ENCODE results near the gene OSBPL6. TPM values are rescaled to one million over a fixed set of nuclear protein-coding genes. Genes with fewer than 3 reads are reported as not detected.

Gene OSBPL6
- total RNA-seq, 1 experiment from 2014 or later = 4.6 TPM

DNA sequence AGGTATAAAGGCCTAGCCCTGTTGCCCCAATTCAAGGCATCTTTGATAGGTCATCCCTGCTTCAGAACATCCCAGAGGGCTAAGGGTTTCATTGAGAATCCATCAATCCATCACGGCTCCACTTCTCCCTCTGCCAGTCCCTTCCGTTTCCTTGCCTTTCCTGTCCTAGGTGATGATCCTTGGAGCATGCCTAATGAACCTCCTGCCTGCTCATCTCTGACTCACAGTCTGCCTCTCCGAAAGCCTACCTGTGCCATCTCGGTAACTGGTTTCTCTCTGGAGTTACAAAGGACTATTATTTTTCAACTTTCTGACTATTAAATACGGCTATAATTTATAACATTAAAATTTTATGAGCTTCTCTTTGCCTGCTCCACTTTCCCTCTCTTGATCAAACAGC lies 36.7 kb upstream of the OSBPL6 start:
- TF ChIP-seq, protein P1, sequence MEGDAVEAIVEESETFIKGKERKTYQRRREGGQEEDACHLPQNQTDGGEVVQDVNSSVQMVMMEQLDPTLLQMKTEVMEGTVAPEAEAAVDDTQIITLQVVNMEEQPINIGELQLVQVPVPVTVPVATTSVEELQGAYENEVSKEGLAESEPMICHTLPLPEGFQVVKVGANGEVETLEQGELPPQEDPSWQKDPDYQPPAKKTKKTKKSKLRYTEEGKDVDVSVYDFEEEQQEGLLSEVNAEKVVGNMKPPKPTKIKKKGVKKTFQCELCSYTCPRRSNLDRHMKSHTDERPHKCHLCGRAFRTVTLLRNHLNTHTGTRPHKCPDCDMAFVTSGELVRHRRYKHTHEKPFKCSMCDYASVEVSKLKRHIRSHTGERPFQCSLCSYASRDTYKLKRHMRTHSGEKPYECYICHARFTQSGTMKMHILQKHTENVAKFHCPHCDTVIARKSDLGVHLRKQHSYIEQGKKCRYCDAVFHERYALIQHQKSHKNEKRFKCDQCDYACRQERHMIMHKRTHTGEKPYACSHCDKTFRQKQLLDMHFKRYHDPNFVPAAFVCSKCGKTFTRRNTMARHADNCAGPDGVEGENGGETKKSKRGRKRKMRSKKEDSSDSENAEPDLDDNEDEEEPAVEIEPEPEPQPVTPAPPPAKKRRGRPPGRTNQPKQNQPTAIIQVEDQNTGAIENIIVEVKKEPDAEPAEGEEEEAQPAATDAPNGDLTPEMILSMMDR (conservative IDR thresholded peaks at IDR 0.05) = no peak
- Histone ChIP-seq H3K4me2 (ENCODE audit: insufficient read depth, insufficient read length, low read length) (no peak overlapping the region), H3K14ac (ENCODE audit: insufficient read depth, low read length) (no peak overlapping the region), H3K4me1 (ENCODE audit: insufficient read depth, low read length) (no peaks in the 10 kb centered on the region), H2AFZ (ENCODE audit: low read length) (no peak overlapping the region), H4K91ac (ENCODE audit: insufficient read length, low read depth, low read length) (no peak overlapping the region), H3K23ac (ENCODE audit: insufficient read length, low read depth, low read length) (no peak overlapping the region), H3K56ac (ENCODE audit: insufficient read length, low read depth, low read length) (no peak overlapping the region), H2BK120ac (ENCODE audit: low read depth, low read length, poor library complexity, severe bottlenecking) (no peak overlapping the region), H3K79me2 (ENCODE audit: insufficient read depth, low read length) (no peaks in the 10 kb centered on the region), H3K27ac (ENCODE audit: insufficient read length, low read depth, low read length) (no peak overlapping the region), H2AK5ac (ENCODE audit: insufficient read length, low read length) (no peak overlapping the region), H3K27me3 (ENCODE audit: insufficient read depth, low read length) (no peaks in the 10 kb centered on the region), H4K8ac (replicated peaks; ENCODE audit: insufficient read length, low read depth, low read length) (no peak overlapping the region), H4K5ac (ENCODE audit: insufficient read length, low read depth, low read length) (no peak overlapping the region), H3K18ac (ENCODE audit: insufficient read length, low read depth, low read length) (no peak overlapping the region), H3K9ac (ENCODE audit: extremely low read depth, insufficient read length, low read length) (no peak overlapping the region), H2BK5ac (ENCODE audit: insufficient read length, low read length) (no peak overlapping the region), H2BK20ac (ENCODE audit: low read depth, low read length, poor library complexity, severe bottlenecking) (no peak overlapping the region), H4K20me1 (ENCODE audit: control insufficient read depth, insufficient read depth, insufficient read length) (no peaks in the 10 kb centered on the region), H3K4ac (ENCODE audit: low read depth, low read length) (no peak overlapping the region), H3K9me3 (ENCODE audit: control insufficient read depth, low read depth, low read length) (no peaks in the 10 kb centered on the region), H2BK12ac (ENCODE audit: insufficient read length, low read depth, low read length) (no peak overlapping the region), H3T11ph (ENCODE audit: low read length) (no peak overlapping the region), H3K79me1 (ENCODE audit: insufficient read depth, low read depth, low read length, poor library complexity, severe bottlenecking) (no peaks in the 10 kb centered on the region), H2BK15ac (ENCODE audit: low read depth, low read length) (no peak overlapping the region), H3K23me2 (ENCODE audit: insufficient read length, low read depth, low read length, poor library complexity, severe bottlenecking) (no peaks in the 10 kb centered on the region)
- Mint-ChIP-seq H3K27ac (no peak overlapping the region), H3K27me3 (ENCODE audit: low read depth) (no peaks in the 10 kb centered on the region), H3K9me3 (peaks cover 12 to 13% of the 10 kb centered on the region in 2 experiments; a peak in 2 of 5 replicates), H3K36me3 (ENCODE audit: insufficient read depth in 1 of 3, low read depth in 3 of 3) (peaks cover 8 to 13% (median 10%) of the 10 kb centered on the region in 3 experiments; a peak in 5 of 7 replicates), H3K4me3 (no peak overlapping the region), H3K4me1 (no peaks in the 10 kb centered on the region)
- WGBS (ENCODE audit: extremely low coverage, insufficient read length, low lambda C conversion rate) = no CpG with 5 or more reads among the region's 5 CpGs
- no peak for DNase-seq

Data from H9 (cell line).